ENCODE results near the gene ECHS1.

GRCh38 chr10:133339708-133340380, 33.3 kb downstream of the ECHS1 start:
- no peak for TF ChIP-seq MAX (IDR thresholded peaks at IDR 0.05; ENCODE audit: insufficient read depth, insufficient read length)
- no peak for TF ChIP-seq GATA2 (IDR thresholded peaks at IDR 0.05; ENCODE audit: insufficient read depth, insufficient read length, low read depth, low read length)
- TF ChIP-seq POLR2AphosphoS5 (IDR thresholded peaks at IDR 0.05; ENCODE audit: insufficient read depth, low read depth, low read length) = no peak
- TF ChIP-seq CTCF (IDR thresholded peaks at IDR 0.05; ENCODE audit: extremely low read depth in 1 of 2, insufficient read depth in 1 of 2, low read depth in 1 of 2, low read length in 2 of 2) = no peak
- no peak for TF ChIP-seq POLR2A (IDR thresholded peaks at IDR 0.05; ENCODE audit: low read depth, low read length)

Data from endothelial cell of umbilical vein (primary cell).